Stomach (tissue), 4 donors: ENCODE data around the gene CDH23.

Experiments used
- POLR2AphosphoS5 ChIP-seq, 3 donors: sonication (generic); formaldehyde crosslinking; IDR thresholded peaks; one replicate each; pipeline ENCODE4 v1.6.1; 2016; ENCODE audit warnings: antibody characterized with exemption in 3 of 3
- TF ChIP-seq, protein P1 (sequence below), 7 experiments: fragments of 450-650 bp in 4 of 7; fragments of 200-600 bp in 3 of 7; sonication (generic) in 3 of 7; IDR thresholded peaks; one replicate each; pipeline ENCODE4 v1.5.1; 2016 to 2019; ENCODE audit warnings: antibody characterized with exemption in 7 of 7, control low read depth in 2 of 7, mild to moderate bottlenecking in 1 of 7

DNA sequence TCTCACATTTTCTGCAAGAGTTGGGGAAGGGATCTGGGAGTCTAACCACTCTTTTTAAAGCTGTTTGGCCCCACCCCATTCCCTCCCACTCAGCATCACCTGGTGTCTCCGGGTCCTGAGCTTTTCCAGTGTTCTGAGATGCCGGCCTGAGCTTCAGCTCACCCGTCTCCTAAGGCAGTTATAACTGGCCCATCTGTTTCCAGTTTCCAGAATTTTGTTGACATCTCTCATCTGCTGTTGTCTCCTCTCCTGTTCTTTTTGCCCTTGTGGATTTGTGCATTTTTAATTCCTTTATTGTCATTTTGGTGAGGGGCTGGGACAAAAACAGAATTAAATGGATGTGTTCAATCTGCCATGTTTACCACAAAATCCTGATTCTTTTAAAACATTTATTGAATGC lies 162.3 kb downstream of the CDH23 start:
- TF ChIP-seq, protein P1, sequence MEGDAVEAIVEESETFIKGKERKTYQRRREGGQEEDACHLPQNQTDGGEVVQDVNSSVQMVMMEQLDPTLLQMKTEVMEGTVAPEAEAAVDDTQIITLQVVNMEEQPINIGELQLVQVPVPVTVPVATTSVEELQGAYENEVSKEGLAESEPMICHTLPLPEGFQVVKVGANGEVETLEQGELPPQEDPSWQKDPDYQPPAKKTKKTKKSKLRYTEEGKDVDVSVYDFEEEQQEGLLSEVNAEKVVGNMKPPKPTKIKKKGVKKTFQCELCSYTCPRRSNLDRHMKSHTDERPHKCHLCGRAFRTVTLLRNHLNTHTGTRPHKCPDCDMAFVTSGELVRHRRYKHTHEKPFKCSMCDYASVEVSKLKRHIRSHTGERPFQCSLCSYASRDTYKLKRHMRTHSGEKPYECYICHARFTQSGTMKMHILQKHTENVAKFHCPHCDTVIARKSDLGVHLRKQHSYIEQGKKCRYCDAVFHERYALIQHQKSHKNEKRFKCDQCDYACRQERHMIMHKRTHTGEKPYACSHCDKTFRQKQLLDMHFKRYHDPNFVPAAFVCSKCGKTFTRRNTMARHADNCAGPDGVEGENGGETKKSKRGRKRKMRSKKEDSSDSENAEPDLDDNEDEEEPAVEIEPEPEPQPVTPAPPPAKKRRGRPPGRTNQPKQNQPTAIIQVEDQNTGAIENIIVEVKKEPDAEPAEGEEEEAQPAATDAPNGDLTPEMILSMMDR (IDR thresholded peaks at IDR 0.05): no peak
- no peak for TF ChIP-seq POLR2AphosphoS5 (IDR thresholded peaks at IDR 0.05)
